ENCODE measurements around the gene VEZT.
"Not testable (repeated sequence)": the region's sequence is repeated elsewhere in the genome, so short reads cannot be mapped to it uniquely, and the experiment has no call there.

Gene VEZT

DNA sequence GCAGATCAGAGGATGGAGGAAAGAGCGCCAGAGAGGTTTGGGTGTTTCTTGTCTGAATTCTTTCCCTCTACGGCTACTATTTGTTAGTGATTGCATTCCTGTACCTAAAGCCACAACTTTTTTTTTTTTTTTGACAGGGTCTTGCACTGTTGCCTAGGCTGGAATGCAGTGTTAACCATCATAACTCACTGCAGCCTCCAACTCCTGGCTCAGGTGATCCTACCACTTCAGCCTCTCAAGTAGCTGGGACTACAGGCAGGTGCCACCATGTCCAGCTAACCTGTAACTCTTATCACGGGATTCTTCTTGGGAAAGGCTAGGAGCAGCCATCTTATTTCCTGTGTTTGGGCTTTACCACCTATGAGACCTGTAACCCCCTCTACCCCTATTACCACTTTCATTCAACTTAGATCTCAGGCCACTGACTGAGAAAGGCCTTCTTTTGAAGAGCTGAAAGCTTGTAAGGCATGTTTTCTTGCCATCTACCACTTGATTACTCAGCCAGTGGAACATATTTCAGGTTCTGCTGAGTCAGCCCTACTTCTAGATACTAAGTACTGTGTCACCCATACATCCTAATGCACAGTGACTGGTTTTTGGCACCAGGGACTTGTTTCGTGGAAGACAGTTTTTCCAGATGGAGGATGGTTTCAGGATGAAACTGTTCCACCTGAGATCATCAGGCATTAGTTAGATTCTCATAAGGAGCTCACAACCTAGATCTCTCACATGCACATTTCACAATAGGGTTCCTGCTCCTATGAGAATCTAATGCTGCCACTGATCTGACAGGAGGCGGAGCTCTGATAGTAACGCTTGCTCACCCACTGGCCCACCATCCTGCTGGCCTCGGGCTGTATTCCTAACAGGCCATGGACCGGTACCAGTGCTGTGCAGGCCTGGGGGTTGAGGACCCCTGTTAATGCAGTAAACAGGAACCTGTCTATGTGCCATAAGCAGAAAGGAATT, 6.9 kb downstream of the VEZT start:
- DNase-seq (ENCODE audit: low spot score) = no peak

DNA sequence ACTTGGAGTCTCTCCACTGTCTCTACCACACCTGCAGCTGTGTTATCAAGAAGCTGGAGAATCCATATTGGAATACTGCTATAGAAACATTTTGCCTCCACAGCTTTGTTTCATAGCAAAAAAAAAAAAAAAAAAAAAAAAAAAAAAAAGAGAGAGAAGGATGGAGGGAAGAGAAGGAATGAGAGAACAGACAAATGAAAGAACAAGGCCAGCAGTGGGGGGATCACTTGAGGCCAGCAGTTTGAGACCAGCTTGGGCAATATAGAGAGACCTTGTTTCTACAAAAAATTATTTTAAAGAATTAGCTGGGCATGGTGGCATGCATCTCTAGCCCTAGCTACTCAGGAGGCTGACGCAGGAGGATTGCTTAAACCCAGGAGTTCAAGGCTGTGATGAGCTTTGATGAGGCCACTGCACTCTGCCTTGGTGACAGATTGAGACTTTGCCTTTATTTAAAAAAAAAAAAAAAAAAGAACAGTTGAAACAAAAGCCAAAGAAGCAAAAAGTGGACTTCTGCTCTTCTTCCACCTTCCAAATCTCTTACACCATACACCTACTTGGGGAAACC, 8.1 kb downstream of the VEZT start:
- no peak for DNase-seq (ENCODE audit: low spot score)

DNA sequence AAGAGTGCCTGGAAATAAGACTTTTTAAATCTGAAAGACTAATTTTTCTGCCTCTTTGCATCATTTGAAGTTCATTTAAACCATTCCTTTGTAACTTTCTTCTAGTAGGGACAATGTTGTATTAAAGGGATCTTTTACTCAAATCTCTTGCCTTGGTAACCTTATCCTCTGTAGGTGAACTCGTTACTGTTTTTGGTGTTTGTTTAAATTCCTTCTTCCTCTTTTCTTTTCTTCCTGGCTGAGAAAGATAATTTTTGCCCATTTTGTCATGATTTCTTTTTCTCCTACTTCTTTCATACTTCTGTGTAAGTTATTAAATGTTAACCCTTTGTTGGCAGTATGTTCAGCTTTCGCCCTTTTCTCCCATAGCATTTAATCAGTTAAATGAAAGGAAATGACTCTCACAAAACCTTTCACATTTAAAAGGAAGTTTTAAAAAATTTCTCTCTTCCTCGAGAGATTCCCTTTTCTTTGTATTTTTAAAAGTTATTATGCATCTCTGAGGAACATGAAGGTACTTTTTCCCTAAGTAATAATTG, 10.3 kb downstream of the VEZT start:
- DNase-seq (ENCODE audit: low spot score) = no peak

DNA sequence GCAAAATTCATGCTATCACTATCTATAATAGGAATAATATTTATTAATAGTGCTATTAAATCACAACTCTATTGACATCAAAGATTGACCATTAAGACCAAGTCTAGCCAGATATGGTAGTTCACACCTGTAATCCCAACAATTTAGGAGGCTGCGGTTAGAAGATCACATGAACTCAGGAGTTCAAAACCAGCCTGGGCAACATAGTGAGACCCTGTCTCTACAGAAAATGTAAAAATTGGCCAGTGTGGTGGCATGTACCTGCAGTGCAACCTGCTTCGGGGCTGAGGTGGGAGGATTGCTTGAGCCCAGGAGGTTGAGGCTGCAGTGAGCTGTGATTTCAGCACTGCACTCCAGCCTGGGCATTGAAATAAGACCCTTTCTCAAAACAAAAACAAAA, 11.0 kb downstream of the VEZT start:
- DNase-seq (ENCODE audit: low spot score) = no peak

DNA sequence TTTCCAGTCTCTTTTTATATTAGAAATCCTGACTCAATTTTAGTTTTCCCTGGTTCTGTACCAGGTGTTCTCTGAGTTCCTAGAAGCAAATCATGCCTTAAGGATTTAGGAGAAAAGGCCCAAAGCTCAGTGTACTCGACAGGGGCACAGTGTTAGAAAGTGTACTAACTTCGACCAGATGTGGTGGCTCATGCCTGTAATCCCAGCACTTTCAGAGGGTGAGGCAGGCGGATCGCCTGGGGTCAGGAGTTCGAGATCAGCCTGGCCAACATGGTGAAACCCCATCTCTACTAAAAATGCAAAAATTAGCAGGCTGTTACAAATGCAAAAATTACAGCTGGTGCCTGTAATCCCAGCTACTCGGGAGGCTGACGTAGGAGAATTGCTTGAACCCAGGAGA, 12.0 kb downstream of the VEZT start:
- DNase-seq (ENCODE audit: low spot score) = no peak

DNA sequence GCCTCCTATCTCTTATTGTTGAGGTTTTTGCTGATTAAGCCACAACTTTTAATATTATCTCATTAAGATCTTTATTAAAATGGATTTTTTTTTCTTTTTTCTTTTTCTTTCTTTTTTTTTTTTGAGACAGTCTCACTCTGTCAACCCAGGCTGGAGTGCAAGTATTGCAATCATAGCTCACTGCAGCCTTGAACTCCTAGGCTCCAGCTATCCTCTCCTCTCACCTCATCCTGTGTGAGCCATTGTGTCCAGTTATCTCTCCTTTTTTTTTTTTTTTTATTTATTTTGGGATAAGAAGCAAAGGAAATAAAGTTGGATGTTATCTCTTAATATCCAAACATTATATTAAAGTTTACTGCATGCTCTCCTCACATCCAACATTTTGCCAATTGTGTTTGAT, 12.7 kb downstream of the VEZT start:
- no peak for DNase-seq (ENCODE audit: low spot score)

DNA sequence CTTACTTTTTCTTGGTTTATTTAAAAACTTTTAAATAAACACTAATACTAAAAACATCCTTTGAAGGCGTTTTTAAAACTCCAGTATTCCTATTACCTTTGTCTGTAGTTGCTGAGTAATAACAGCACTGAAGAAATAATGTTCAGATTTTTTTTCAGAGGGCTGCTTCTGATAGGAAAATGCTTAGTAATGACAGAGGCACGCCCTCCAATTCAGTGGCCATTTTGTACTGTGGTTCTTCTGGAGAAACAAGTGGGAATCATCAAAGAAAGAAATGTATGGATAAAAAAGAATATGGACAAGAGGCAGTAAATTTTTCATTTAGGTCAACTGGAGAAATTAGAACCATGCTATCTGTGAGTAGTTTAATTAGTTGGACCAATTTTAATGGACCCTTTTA, 13.6 kb downstream of the VEZT start:
- DNase-seq (ENCODE audit: low spot score) = peak; percentile 60

DNA sequence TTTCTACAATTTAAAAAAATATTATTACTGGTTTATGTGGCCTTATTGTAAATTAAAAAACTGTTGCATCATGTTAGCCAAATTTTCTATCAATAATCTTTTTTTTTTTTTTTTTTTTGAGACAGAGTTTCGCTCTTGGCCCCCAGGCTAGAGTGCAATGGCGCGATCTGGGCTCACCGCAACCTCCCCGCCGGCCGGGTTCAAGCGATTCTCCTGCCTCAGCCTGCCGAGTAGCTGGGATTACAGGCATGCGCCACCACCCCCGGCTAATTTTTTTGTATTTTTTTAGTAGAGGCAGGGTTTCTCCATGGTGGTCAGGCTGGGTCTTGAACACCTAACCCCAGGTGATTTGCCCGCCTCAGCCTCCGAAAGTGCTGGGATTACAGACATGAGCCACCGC, 16.6 kb downstream of the VEZT start:
- DNase-seq (ENCODE audit: low spot score) = not testable (repeated sequence)

DNA sequence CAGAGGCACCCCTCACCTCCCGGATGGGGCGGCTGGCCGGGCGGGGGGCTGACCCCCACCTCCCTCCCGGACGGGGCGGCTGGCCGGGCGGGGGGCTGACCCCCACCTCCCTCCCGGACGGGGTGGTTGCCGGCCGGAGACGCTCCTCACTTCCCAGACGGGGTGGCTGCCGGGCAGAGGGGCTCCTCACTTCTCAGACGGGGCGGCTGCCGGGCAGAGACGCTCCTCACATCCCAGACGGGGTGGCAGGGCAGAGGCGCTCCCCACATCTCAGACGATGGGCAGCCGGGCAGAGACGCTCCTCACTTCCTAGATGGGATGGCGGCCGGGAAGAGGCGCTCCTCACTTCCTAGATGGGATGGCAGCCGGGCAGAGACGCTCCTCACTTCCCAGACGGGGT, 18.0 kb downstream of the VEZT start:
- DNase-seq (ENCODE audit: low spot score) = not testable (repeated sequence)

DNA sequence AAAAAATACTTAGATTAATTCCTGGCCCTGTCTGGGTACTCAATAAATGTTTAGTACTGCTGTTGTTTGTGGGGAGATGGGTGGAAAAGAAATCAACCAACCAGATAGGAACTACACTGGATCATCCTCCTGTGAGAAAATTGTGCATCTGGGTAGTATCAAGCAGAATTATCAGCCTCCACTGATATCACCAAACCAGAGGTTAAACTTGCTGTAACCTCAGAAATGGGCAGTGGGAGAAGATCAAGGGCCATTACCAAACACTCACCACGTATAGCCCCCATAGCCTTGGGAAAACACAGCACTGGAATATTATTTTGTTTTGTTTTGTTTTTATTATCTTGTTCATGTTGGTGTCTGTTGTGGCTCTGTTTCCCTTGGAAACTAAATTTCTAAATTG, 19.7 kb downstream of the VEZT start:
- DNase-seq (ENCODE audit: low spot score) = no peak

DNA sequence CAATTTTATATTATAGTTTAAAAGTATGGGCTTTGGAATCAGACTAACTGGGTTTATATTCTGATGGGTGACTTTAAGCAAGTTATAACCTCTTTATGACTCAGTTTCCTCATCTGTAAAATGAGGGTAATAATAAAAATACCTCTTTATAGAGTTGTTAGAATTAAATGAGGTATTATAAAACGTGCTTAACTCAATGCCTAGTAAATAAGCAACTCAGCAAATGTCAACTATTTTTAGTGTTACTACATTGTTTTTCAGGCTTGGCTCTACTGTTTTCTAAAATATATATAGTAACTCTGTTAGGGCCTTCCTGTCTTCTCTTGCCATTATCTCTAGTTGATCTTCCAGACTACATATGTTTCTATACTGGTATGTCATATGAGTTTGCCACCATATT, 20.5 kb downstream of the VEZT start:
- no peak for DNase-seq (ENCODE audit: low spot score)

DNA sequence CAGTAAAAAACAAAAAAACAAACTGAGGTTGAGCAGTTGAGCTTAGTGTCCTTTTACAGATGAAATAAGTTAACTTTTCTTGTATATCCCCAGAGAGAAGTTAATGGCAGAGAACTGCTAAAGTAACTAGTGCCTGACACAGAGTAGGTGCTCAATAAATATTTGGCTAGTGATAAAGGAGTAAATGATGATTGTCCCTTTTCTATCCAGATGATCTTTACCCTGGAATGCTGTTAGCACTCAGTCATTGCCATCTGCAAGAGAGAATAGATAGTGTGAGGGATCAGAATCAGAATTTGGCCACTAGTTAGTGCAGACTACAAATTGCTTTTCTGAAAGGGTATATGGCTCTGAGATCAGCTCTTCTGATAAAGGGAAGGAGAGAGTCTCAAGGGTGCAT, 21.6 kb downstream of the VEZT start:
- no peak for DNase-seq (ENCODE audit: low spot score)

DNA sequence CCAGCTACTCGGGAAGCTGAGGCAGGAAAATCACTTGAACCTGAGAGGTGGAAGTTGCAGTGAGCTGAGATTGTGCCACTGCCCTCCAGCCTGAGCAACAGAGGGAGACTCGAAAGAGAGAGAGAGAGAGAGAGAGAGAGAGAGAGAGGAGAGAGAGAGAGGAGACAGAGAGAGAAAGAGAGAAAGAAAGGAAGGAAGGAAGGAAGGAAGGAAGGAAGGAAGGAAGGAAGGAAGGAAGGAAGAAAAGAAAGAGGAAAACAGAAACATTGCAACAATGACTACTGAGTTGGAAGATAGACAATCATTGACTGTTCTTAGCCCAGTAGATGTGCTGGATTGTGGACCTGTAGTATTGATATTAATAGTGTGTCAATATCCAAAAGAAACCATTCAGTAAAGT, 22.2 kb downstream of the VEZT start:
- DNase-seq (ENCODE audit: low spot score) = not testable (repeated sequence)

DNA sequence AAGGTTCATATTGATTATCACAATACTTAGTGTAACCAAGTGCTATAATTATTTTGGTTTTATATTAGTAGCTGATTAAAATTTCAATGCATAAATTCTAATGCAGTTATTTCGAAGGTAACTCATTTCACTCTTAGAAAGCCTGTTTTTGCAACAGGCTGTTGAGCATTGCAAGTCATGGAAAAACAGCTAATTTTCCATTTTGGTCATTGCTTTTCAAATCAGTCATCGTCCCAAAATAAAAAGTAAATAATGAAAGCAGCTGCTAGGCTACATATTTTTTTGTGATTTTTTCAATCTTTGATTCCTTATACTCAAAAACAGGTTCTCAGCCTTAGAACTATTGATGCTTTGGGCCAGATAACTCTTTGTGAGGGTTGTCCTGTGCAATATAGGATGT, 22.9 kb downstream of the VEZT start:
- no peak for DNase-seq (ENCODE audit: low spot score)

DNA sequence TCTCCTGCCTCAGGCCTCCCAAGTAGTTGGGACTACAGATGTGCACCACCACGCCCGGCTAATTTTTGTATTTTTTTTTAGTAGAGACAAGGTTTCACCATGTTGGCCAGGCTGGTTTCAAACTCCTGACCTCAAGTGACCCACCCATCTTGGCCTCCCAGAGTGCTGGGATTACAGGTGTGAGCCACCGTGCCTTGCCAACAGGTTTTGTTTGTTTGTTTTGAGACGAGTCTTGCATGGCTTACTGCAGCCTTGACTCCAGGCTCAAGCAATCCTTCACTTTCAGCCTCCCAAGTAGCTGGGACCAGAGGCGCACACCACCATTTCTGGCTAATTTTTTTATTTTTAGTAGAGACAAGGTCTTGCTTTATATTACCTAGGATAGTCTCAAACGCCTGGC, 23.5 kb downstream of the VEZT start:
- not testable (repeated sequence) for DNase-seq (ENCODE audit: low spot score)

DNA sequence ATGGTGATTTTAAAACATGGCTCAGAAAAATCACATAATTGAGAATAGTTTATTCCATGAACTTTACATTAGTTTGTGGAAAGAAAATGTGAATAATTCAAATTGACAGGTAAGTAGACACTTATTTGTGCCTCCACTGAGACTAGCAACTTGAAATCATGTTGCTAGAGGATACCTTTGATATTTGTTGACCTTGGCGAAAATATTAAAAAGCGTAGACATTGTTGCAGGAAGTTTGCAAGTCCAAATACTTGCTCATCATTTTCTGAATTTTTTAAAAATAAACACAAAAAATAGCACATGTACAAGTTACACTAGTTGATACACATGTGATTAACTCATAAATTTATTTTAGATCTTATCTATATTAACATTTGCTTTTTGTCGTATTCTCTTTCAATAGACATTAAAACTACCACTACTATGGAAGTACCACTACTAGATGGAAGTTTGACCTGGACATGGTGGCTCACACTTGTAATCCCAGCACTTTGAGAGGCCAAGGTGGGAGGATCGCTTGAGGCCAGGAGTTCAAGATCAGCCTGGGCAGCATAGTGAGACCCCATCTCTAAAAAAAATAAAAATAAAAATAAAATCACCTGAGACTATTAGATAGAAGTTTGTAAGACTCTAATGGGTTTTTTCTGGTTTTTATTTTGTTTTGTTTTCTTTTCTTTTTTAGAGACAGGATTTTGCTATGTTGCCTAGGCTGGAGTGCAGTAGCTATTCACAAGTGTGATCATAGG, 24.3 kb downstream of the VEZT start:
- DNase-seq (ENCODE audit: low spot score) = no peak

DNA sequence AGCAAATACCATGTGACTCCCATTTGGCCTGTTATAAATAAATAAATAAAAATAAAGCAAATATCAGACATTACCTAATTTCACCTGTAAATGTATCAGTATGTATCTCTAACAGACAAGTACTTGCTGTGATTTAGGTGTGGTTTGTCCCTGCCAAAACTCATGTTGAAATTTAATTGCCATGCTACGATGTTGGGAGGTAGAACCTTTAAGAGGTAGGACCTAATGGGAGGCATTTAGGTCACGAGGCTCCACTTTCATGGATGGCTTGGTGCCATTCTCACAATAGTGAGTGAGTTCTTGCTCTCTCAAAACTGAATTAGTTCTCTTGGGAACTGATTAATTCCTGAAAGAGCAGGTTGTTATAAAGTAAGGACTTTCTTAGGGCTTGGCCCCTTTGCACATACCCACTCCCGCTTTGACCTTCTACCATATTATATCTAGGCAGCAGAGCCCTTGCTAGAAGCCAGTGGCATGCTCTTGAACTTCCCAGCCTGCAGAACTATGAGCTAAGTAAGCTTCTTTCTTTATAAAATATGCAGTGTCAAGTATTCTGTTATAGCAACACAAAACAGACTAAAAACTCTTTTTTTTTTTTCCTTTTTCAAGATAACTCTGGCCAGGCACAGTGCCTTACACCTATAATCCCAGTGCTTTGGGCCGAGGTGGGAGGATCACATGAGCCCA, 26.0 kb downstream of the VEZT start:
- DNase-seq (ENCODE audit: low spot score) = no peak

DNA sequence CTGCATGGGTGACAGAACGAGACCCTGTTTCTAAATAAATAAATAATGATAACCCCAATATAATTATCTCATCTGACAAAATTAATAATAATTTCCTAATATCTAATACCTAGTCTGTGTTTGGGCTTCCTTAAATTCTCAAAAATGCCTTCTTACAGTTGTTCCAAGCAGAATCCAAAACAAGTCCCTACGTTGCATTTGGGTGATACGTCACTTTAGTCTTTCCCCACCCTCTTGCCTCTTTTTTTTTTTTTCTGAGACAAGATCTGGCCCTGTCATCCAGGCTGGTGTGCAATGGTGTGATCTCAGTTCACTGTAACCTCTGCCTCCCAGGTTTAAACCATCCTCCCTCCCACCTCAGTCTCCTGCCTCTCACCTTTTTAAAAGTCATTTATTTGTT, 26.7 kb downstream of the VEZT start:
- no peak for DNase-seq (ENCODE audit: low spot score)

DNA sequence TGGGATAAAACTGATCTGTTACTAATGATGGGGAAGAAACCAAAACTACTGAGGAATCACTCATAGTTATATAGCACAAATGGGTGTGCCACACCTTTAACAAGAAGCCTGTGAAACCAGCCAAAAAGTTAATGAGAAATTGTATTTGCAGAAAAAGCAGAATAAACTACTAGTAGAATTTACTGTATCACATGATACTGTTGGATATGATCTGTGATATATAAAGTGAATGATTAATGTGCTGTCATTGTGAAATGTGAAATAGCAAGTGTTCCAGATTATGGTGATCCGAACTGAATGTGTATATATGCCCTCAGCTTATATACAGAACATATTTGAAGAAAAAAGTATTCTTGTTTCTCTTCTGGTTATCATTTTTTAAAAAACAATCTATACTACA, 30.5 kb downstream of the VEZT start:
- DNase-seq (ENCODE audit: low spot score) = no peak

DNA sequence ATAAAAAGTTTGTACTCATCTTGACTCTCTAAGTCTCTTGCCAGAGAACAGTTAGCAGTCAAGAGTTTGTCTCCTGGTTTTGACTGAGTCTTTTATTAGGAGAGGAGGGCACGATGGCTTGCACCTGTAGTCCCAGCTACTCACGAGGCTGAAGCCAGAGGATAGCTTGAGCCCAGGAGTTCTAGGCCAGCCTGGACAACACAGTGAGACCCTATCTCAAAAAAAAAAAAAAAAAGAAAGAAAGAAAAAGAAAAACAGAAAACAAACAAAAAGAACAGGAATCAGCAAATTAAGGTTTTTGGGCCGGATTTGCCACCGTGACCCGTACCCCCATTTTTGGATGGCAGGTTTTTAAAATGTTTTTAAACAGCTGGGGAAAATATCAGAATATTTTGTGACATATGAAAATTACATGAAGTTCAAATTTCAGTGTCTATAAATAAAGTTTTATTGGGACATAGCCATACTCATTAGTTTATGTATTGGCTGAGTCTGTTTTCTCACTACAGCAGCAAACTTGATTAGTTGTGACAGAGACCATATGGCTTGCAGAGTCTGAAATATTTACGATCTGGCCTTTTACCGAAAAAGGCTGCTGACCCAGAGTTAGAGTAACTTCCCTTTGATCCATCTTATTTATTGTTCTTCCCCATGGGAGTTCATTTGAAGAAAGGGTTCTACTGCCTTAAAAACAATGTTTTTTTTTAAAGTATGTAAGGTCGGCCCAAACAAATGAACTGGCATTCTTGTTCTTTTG, 31.2 kb downstream of the VEZT start:
- no peak for DNase-seq (ENCODE audit: low spot score)

DNA sequence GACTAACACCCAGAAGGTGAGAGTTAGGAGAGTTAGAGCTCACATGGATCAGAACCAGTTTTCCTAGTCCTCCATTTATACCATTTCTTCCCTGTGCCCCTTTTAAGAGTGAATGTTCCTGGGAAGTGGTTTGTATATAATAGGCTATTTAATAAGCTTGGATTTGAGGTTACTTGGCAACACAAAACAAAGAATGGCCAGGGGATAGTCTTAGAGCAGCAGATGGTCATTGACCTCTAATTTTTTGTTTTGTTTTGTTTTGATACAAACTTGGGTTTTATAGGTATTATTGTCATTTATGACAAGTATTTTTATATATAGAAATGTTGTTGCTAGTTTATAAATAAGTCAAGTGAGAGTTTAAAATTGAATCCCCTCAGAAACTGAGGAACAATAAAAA, 35.8 kb downstream of the VEZT start:
- no peak for DNase-seq (ENCODE audit: low spot score)
